ENCODE results near the gene POLD3. TPM values are rescaled to one million over a fixed set of nuclear protein-coding genes. Genes with fewer than 3 reads are reported as not detected.

POLD3 gene
- total RNA-seq, 2 experiments from 2014 or later = 46.5 to 47.5 TPM

DNA sequence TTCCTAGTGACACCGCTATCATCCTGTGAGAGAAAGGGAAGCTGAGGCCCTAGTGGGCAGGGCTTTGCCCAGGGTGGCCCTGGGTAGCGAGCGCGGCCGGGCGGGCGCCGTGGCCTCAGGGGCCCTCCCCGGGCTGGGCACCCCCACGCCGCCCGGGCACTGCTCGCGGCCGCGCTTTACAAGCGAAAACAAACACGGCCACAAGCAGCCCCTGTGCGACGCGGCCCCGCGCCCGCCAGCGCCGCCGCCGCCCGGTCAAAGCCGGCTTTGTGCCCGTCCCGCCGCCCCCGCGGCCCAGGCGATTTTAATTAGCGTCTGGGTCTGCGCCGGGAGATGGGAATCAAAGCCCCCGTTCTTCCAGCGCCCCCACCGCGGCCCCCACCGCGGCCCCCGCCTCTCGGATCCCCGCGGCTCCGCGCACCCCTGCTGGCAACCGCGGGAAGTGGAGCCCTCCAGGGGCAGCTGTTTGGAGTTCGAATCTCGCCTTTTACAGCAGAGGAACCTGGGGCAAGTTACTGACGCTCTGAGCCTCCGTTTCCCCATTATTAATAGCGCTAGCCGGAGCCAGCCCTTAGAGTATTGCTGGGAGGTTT lies 91.0 kb downstream of the POLD3 start:
- Mint-ChIP-seq H3K27ac (no peak overlapping the region), H3K4me3 (no peak overlapping the region), H3K4me1 (no peaks in the 10 kb centered on the region), H3K9me3 (no peaks in the 10 kb centered on the region), H3K27me3 (peaks cover 20% of the 10 kb centered on the region), H3K36me3 (ENCODE audit: low read depth) (no peaks in the 10 kb centered on the region)
- no peak for DNase-seq
- CTCF ChIA-PET = interaction anchor here (1.8 kb wide), 1 partner anchor 19 kb away, joined by 4 read pairs; no protein-coding TSS in a partner anchor
- POLR2A ChIA-PET = no interaction called here

DNA sequence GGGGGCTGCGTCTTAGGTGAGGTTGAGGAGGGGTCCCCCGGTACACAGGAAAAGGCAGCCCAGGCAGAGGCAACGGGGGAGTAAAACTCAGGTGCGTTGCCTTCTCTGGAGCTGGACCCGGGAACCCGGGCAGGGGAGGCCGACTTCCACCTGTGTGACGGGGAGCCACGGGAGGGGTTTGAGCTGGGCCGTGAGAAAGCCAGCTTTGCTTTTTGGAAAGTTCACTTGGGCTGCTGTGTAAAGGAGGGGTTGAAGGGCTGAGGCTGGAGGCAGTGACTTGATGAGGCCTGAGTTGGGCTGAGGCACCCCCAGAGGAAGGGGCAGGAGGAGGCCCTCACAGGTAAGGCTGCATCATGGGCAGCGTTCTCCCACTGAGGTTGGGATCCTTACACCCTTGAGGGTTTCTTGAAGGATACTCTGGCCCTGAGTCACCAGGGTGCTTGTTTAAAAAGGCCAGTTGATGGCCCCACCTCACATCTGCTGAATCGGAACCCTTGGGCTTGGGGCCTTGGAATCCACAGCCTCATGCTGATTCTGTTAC lies 91.6 kb downstream of the POLD3 start:
- H3K27ac Mint-ChIP-seq = no peak overlapping the region
- H3K9me3 Mint-ChIP-seq = no peaks in the 10 kb centered on the region
- no peak overlapping the region for H3K4me3 Mint-ChIP-seq
- no peaks in the 10 kb centered on the region for H3K36me3 Mint-ChIP-seq (ENCODE audit: low read depth)
- H3K27me3 Mint-ChIP-seq = peaks cover 20% of the 10 kb centered on the region
- no peaks in the 10 kb centered on the region for H3K4me1 Mint-ChIP-seq
- POLR2A ChIA-PET = no interaction called here
- CTCF ChIA-PET = interaction anchor here (1.8 kb wide), 1 partner anchor 19 kb away, joined by 4 read pairs; no protein-coding TSS in a partner anchor
- DNase-seq = no peak

GRCh38 chr11:74684661-74685060 lies 92.3 kb downstream of the POLD3 start:
- POLR2A ChIA-PET = no interaction called here
- CTCF ChIA-PET = interaction anchor here (1.8 kb wide), 1 partner anchor 18 kb away, joined by 4 read pairs; no protein-coding TSS in a partner anchor
- DNase-seq = no peak
- Mint-ChIP-seq H3K27me3 (peaks cover 20% of the 10 kb centered on the region), H3K36me3 (ENCODE audit: low read depth) (no peaks in the 10 kb centered on the region), H3K27ac (no peak overlapping the region), H3K4me1 (no peaks in the 10 kb centered on the region), H3K9me3 (no peaks in the 10 kb centered on the region), H3K4me3 (no peak overlapping the region)

- no peaks in the 10 kb centered on the region for H3K9me3 Mint-ChIP-seq
- H3K27me3 Mint-ChIP-seq = peaks cover 20% of the 10 kb centered on the region
- H3K27ac Mint-ChIP-seq = no peak overlapping the region
- no peak overlapping the region for H3K4me3 Mint-ChIP-seq
- ChIA-PET POLR2A (no interaction called here), CTCF (interaction anchor here (1.8 kb wide), 1 partner anchor 17 kb away, joined by 4 read pairs; no protein-coding TSS in a partner anchor)
- DNase-seq = no peak
- H3K36me3 Mint-ChIP-seq (ENCODE audit: low read depth) = no peaks in the 10 kb centered on the region
- H3K4me1 Mint-ChIP-seq = no peaks in the 10 kb centered on the region
Measured at GRCh38 chr11:74685338-74685737, 93.0 kb downstream of the POLD3 start.

- H3K4me3 Mint-ChIP-seq = no peak overlapping the region
- POLR2A ChIA-PET = no interaction called here
- no peaks in the 10 kb centered on the region for H3K4me1 Mint-ChIP-seq
- H3K9me3 Mint-ChIP-seq = no peaks in the 10 kb centered on the region
- no peak overlapping the region for H3K27ac Mint-ChIP-seq
- DNase-seq = no peak
- CTCF ChIA-PET = interaction anchor here (1.6 to 1.7 kb wide), 2 partner anchors 17 to 40 kb away, joined by 5 to 6 read pairs; no protein-coding TSS in a partner anchor
- H3K27me3 Mint-ChIP-seq = peaks cover 20% of the 10 kb centered on the region
- H3K36me3 Mint-ChIP-seq (ENCODE audit: low read depth) = no peaks in the 10 kb centered on the region
Measured at GRCh38 chr11:74685905-74686304, 93.5 kb downstream of the POLD3 start.

DNA sequence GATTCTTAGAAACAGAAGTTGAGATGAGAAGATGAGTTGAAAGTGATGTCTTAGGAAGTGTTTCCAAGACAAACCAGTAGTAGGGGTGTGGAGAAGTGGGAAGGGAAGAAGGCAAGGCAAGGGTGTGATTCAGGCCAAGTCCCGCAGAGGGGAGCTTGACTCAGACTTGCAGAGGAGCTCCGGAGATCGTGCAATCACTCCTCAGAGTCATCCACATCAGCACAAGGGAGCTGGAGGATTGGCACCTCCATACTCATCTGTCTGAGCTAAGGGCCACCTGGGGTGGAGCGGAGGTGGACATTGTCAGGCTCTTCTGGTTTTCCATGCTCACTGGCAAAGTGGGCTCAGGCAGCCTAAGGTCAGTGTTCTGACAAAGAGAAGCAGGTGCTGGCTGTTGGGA lies 94.4 kb downstream of the POLD3 start:
- CTCF ChIA-PET = interaction anchor here (0.8 to 1.7 kb wide), 3 partner anchors 15 to 39 kb away, joined by 3 to 6 read pairs (median 5); no protein-coding TSS in a partner anchor

DNA sequence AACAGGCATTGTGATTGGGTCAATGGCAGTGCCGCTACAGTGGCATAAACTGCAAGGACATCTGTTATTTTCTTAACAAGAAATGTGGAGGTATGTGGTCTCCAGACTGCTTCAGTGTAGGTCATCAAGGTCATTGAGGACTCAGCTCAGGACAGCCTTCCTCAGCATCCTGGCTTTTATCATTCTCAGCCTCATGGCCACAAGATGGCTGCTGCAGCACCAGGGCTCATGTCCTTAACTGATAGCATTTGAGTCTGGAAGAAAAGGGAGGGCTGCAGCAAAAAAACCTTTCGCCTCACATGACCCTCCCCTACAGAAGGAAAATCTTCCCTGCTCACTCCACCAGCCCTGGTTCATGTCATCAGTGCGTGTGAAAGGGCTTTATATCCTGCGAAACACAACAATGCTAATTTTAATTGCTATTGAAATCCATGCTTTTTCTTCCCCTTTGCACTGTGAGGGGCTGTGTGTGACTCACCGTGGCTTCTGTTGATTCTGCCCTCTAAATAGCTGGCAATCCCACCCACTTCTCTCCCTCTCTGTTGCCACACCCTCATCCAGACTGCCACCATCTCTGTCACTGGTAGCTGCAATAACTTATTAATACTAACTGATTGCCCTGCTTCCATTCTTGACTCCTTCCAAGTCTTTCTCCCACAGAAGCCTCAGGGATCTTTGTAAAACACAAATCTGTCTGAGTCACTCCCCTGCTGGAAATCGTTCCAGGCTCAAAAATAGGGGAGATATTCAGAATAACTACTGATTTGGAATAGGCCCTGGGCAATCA lies 95.0 kb downstream of the POLD3 start:
- Mint-ChIP-seq H3K4me1 (no peaks in the 10 kb centered on the region), H3K27ac (no peak overlapping the region), H3K4me3 (no peak overlapping the region), H3K27me3 (peaks cover 19% of the 10 kb centered on the region), H3K36me3 (ENCODE audit: low read depth) (no peaks in the 10 kb centered on the region), H3K9me3 (no peaks in the 10 kb centered on the region)
- CTCF ChIA-PET = interaction anchor here (1.6 to 1.7 kb wide), 2 partner anchors 15 to 38 kb away, joined by 5 to 6 read pairs; no protein-coding TSS in a partner anchor
- no peak for DNase-seq
- POLR2A ChIA-PET = no interaction called here

More for the DNA sequence above, 94.4 kb downstream of the POLD3 start:
- Mint-ChIP-seq H3K4me1 (no peaks in the 10 kb centered on the region), H3K4me3 (no peak overlapping the region), H3K9me3 (no peaks in the 10 kb centered on the region), H3K36me3 (ENCODE audit: low read depth) (no peaks in the 10 kb centered on the region), H3K27me3 (peaks cover 20% of the 10 kb centered on the region), H3K27ac (no peak overlapping the region)
- POLR2A ChIA-PET = no interaction called here
- DNase-seq = no peak

DNA sequence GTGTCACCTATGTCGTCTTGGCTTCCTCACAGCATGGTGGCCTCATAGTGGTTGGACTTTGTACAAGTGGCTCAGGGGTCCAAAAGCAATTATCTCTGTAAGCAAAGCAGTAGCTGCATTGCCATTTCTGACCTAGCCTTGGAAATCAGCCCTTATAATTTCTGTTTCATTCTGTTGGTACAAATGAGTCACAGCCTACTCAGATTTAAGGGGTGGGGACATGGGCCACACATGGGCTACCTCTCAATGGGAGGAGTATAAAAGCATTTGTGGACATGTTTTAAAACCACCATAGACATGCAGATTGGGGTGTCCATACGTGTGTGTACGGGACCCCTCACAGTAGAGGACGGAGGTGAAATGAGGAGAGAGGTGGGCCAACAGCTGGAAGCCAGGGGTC lies 97.3 kb downstream of the POLD3 start:
- no peaks in the 10 kb centered on the region for H3K36me3 Mint-ChIP-seq (ENCODE audit: low read depth)
- POLR2A ChIA-PET = no interaction called here
- H3K4me1 Mint-ChIP-seq = no peaks in the 10 kb centered on the region
- CTCF ChIA-PET = no interaction called here
- no peak overlapping the region for H3K4me3 Mint-ChIP-seq
- no peaks in the 10 kb centered on the region for H3K9me3 Mint-ChIP-seq
- H3K27ac Mint-ChIP-seq = no peak overlapping the region
- DNase-seq = no peak
- peaks cover 5% of the 10 kb centered on the region for H3K27me3 Mint-ChIP-seq

DNA sequence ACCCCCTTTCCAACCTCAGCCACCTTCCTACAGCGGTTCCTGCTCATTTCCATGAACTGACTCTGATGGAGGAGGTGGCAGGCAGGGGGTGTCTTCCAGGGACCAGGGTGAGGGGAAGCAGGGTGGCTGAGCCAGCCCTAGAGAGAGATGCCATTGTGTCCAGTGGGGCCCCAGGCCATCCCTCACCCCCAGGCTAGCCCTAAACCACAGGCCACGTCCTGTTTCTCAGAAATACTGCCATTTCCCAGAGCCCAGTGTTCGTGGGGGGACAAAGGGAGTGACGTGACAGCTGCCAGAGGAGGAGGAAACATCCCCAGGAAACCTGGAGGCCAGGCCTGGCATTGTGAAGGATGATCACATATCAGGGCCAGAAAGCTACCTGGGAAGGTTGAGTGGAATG lies 99.4 kb downstream of the POLD3 start:
- Mint-ChIP-seq H3K4me3 (no peak overlapping the region), H3K4me1 (no peaks in the 10 kb centered on the region), H3K36me3 (ENCODE audit: low read depth) (no peaks in the 10 kb centered on the region), H3K27ac (no peak overlapping the region), H3K9me3 (no peaks in the 10 kb centered on the region), H3K27me3 (no peaks in the 10 kb centered on the region)
- CTCF ChIA-PET = no interaction called here
- POLR2A ChIA-PET = no interaction called here
- DNase-seq = no peak

Other genes with a start within 250 kb of the POLD3 start
- gene PGM2L1, start 194.1 kb upstream of the POLD3 start, total RNA-seq = 1 to 10 TPM; 8.7 to 9.3 TPM
- not detected for gene KCNE3, start 125.0 kb upstream of the POLD3 start, total RNA-seq
- gene LIPT2, start 98.9 kb upstream of the POLD3 start, total RNA-seq = 1 to 10 TPM; 1.4 to 2.6 TPM
- gene CHRDL2, start 138.8 kb downstream of the POLD3 start, total RNA-seq = not detected
- gene RNF169, start 156.3 kb downstream of the POLD3 start, total RNA-seq = 10 to 100 TPM; 18.6 to 19.1 TPM